Erythroblast (primary cell): Measurements from ENCODE around the gene TMEM108.

Source experiments
- GATA1 ChIP-seq: IDR thresholded peaks from 2 replicates; pipeline ENCODE4 v1.6.1; 2011; ENCODE audit warnings: low read depth, mild to moderate bottlenecking, control low read depth, low read length, moderate library complexity
- POLR2A ChIP-seq: IDR thresholded peaks from 2 replicates; pipeline ENCODE4 v1.6.1; 2011; ENCODE audit warnings: mild to moderate bottlenecking, low read length

GRCh38 chr3:133401374-133402135 is 363.4 kb downstream of the TMEM108 start:
- TF ChIP-seq POLR2A (no peak), GATA1 (no peak)
